H1 (cell line): ENCODE measurements around the gene FAM8A1. TPM values are rescaled to one million over a fixed set of nuclear protein-coding genes. Genes with fewer than 3 reads are reported as not detected.

Source experiments
- CTCF ChIA-PET: fragments of 300-600 bp; sonication (Branson Sonifier 250); formaldehyde crosslinking; loops from one replicate; lab custom pipeline; 2021; ENCODE audit not compliant: partially characterized antibody; lab: Charles Lee
- POLR2A ChIA-PET: fragments of 300-600 bp; sonication (Branson Sonifier 250); formaldehyde crosslinking; loops from one replicate; lab custom pipeline; 2021; ENCODE audit warnings: inconsistent platforms; ENCODE audit not compliant: partially characterized antibody; lab: Charles Lee
- DNase-seq, 2 experiments: peaks; one replicate each; pipeline versions ENCODE4 v3.0.0 to v3.0.0-alpha.2; 2010 to 2022; ENCODE audit warnings: low spot score in 2 of 2, low read depth in 1 of 2, mixed read lengths in 1 of 2
- FAIRE-seq: peaks from 2 replicates; lab custom pipeline; 2011; peaks lifted over from hg19 to GRCh38; lab: Jason Lieb, UNC
- H2AFZ ChIP-seq: 2 replicates; pipeline ENCODE4 v1.8.1; 2012; ENCODE audit warnings: low read length, inconsistent platforms
- H2AK5ac ChIP-seq: 2 replicates; pipeline ENCODE4 v1.6.1; 2013; ENCODE audit warnings: low read depth, low read length
- H2BK120ac ChIP-seq: replicated peaks from 2 replicates; pipeline ENCODE3; 2013; ENCODE audit warnings: low read depth, low read length, inconsistent platforms
- H2BK12ac ChIP-seq: 2 replicates; pipeline ENCODE4 v1.6.1; 2013; ENCODE audit warnings: low read depth, low read length
- H2BK15ac ChIP-seq: 2 replicates; pipeline ENCODE4 v1.6.1; 2013; ENCODE audit warnings: low read length
- H2BK20ac ChIP-seq: 2 replicates; pipeline ENCODE4 v1.6.1; 2013; ENCODE audit warnings: low read length
- H2BK5ac ChIP-seq: 2 replicates; pipeline ENCODE4 v1.6.1; 2013; ENCODE audit warnings: low read depth, low read length
- H3K14ac ChIP-seq: 2 replicates; pipeline ENCODE4 v1.6.1; 2013; ENCODE audit warnings: inconsistent platforms; ENCODE audit not compliant: insufficient read length
- H3K18ac ChIP-seq: 2 replicates; pipeline ENCODE4 v1.6.1; 2013; ENCODE audit warnings: low read length; ENCODE audit errors: extremely low read depth
- H3K23ac ChIP-seq: 2 replicates; pipeline ENCODE4 v1.6.1; 2013; ENCODE audit warnings: inconsistent platforms; ENCODE audit not compliant: insufficient read length
- H3K23me2 ChIP-seq: 2 replicates; pipeline ENCODE4 v1.6.1; 2013; ENCODE audit warnings: low read depth, low read length
- H3K27ac ChIP-seq: 2 replicates; pipeline ENCODE4 v1.6.1; 2011; ENCODE audit warnings: low read depth, low read length, inconsistent platforms
- H3K27me3 ChIP-seq, 4 experiments: replicated peaks in 1 of 4; 1 replicate in 1 of 4; 2 replicates in 3 of 4; pipeline versions ENCODE4 v1.6.1 to v1.8.1; 2011 to 2013; ENCODE audit warnings: low read length in 3 of 4, mild to moderate bottlenecking in 3 of 4, inconsistent platforms in 2 of 4, mixed read lengths in 2 of 4, moderate library complexity in 1 of 4; ENCODE audit not compliant: control insufficient read depth in 3 of 4, insufficient read depth in 3 of 4; ENCODE audit errors: extremely low read depth in 1 of 4
- H3K36me3 ChIP-seq, 4 experiments: 2 replicates each; pipeline versions ENCODE4 v1.6.1 to v1.8.1; 2011 to 2013; ENCODE audit warnings: mild to moderate bottlenecking in 4 of 4, low read length in 3 of 4, moderate library complexity in 2 of 4, control low read depth in 1 of 4, inconsistent platforms in 1 of 4; ENCODE audit not compliant: insufficient read depth in 4 of 4, control insufficient read depth in 2 of 4
- H3K4ac ChIP-seq: replicated peaks from 2 replicates; pipeline ENCODE3; 2013; ENCODE audit warnings: low read length, low read depth, mixed read lengths, inconsistent platforms; ENCODE audit not compliant: insufficient read length
- H3K4me1 ChIP-seq, 4 experiments: replicated peaks in 1 of 4; 1 replicate in 1 of 4; 2 replicates in 3 of 4; pipeline versions ENCODE4 v1.6.1 to v1.8.1; 2011 to 2013; ENCODE audit warnings: low read length in 3 of 4, inconsistent platforms in 2 of 4, mixed read lengths in 1 of 4; ENCODE audit not compliant: insufficient read depth in 4 of 4, control insufficient read depth in 3 of 4
- H3K4me2 ChIP-seq, 2 experiments: 2 replicates each; pipeline versions ENCODE4 v1.6.1 to v1.8.1; 2011 to 2013; ENCODE audit warnings: low read depth in 2 of 2, low read length in 2 of 2, control low read depth in 1 of 2, inconsistent platforms in 1 of 2, mild to moderate bottlenecking in 1 of 2; ENCODE audit not compliant: insufficient read depth in 1 of 2
- H3K4me3 ChIP-seq, 4 experiments: fragments of 200-600, 300-600 bp in 1 of 4; sonication (generic), shearing (Covaris generic), sonication (Bioruptor Twin) in 1 of 4; 2 replicates each; pipeline versions ENCODE4 v1.5.1 to v1.8.1; 2011 to 2016; ENCODE audit warnings: low read length in 4 of 4, low read depth in 3 of 4, control low read depth in 2 of 4, inconsistent platforms in 2 of 4, mild to moderate bottlenecking in 2 of 4, mixed read lengths in 1 of 4, moderate library complexity in 1 of 4; ENCODE audit not compliant: insufficient read depth in 2 of 4; ENCODE audit errors: extremely low read depth in 1 of 4
- H3K56ac ChIP-seq: replicated peaks from 2 replicates; pipeline ENCODE3; 2013; ENCODE audit warnings: low read depth, mild to moderate bottlenecking, mixed read lengths, low read length, inconsistent platforms; ENCODE audit not compliant: insufficient read length
- H3K79me1 ChIP-seq: 2 replicates; pipeline ENCODE4 v1.6.1; 2013; ENCODE audit warnings: low read depth, low read length, control low read depth
- H3K79me2 ChIP-seq, 2 experiments: 2 replicates each; pipeline versions ENCODE4 v1.6.1 to v1.8.1; 2012 to 2013; ENCODE audit warnings: low read length in 2 of 2, mild to moderate bottlenecking in 2 of 2, inconsistent platforms in 1 of 2; ENCODE audit not compliant: insufficient read depth in 2 of 2, control insufficient read depth in 1 of 2
- H3K9ac ChIP-seq, 4 experiments: replicated peaks in 1 of 4; 1 replicate in 1 of 4; 2 replicates in 3 of 4; pipeline versions ENCODE4 v1.6.1 to v1.8.1; 2011 to 2013; ENCODE audit warnings: low read depth in 3 of 4, low read length in 3 of 4, control low read depth in 2 of 4, mild to moderate bottlenecking in 2 of 4, moderate library complexity in 2 of 4, inconsistent platforms in 1 of 4; ENCODE audit errors: extremely low read depth in 1 of 4
- H3K9me3 ChIP-seq, 2 experiments: 2 replicates each; pipeline versions ENCODE4 v1.6.1 to v1.8.1; 2012 to 2013; ENCODE audit warnings: mild to moderate bottlenecking in 2 of 2, moderate library complexity in 2 of 2, control low read depth in 1 of 2, inconsistent platforms in 1 of 2, low read depth in 1 of 2, low read length in 1 of 2, mixed read lengths in 1 of 2; ENCODE audit not compliant: insufficient read depth in 2 of 2
- H4K20me1 ChIP-seq, 2 experiments: replicated peaks in 1 of 2; 2 replicates each; pipeline versions ENCODE3 to v1.8.1; 2011 to 2013; ENCODE audit warnings: inconsistent platforms in 2 of 2, low read length in 2 of 2, mild to moderate bottlenecking in 1 of 2; ENCODE audit not compliant: insufficient read depth in 2 of 2, control insufficient read depth in 1 of 2
- H4K5ac ChIP-seq: 2 replicates; pipeline ENCODE4 v1.6.1; 2013; ENCODE audit warnings: low read length, low read depth, mixed read lengths, inconsistent platforms; ENCODE audit not compliant: insufficient read length
- H4K8ac ChIP-seq: 2 replicates; pipeline ENCODE4 v1.8.0; 2013; ENCODE audit warnings: mild to moderate bottlenecking, moderate library complexity, low read length, inconsistent platforms; ENCODE audit not compliant: insufficient read depth; ENCODE audit errors: extremely low read depth
- H4K91ac ChIP-seq: replicated peaks from 2 replicates; pipeline ENCODE3; 2013; ENCODE audit warnings: low read length, mixed read lengths, inconsistent platforms; ENCODE audit not compliant: insufficient read length
- ASH2L ChIP-seq: fragments of 200-600, 300-600 bp; sonication (generic); IDR thresholded peaks from one replicate; pipeline ENCODE4 v1.7.1; 2017; ENCODE audit warnings: low read length
- EZH2 ChIP-seq: fragments of 200-600 bp; sonication (generic); IDR thresholded peaks from 2 replicates; pipeline ENCODE4 v1.7.1; 2012; ENCODE audit warnings: low read depth, mild to moderate bottlenecking, moderate library complexity, low read length, inconsistent platforms; ENCODE audit not compliant: severe bottlenecking
- FOSL1 ChIP-seq: IDR thresholded peaks from 2 replicates; pipeline ENCODE4 v1.6.1; 2011; ENCODE audit warnings: mild to moderate bottlenecking, low read depth, low read length, moderate library complexity; ENCODE audit not compliant: insufficient read depth
- GABPA ChIP-seq: IDR thresholded peaks from 2 replicates; pipeline ENCODE4 v1.6.1; 2011; ENCODE audit warnings: mild to moderate bottlenecking, low read length, moderate library complexity, borderline replicate concordance; ENCODE audit not compliant: insufficient read depth
- NANOG ChIP-seq: IDR thresholded peaks from 2 replicates; pipeline ENCODE4 v1.6.1; 2011; ENCODE audit warnings: low read length, low read depth, mild to moderate bottlenecking, inconsistent platforms; ENCODE audit not compliant: insufficient read depth, poor library complexity, severe bottlenecking
- RNF2 ChIP-seq: fragments of 200-900, 300-1000 bp; sonication (generic); IDR thresholded peaks from 2 replicates; pipeline ENCODE4 v1.7.1; 2016; ENCODE audit warnings: borderline replicate concordance, low read depth, mild to moderate bottlenecking, antibody characterized with exemption, low read length; ENCODE audit not compliant: poor library complexity, severe bottlenecking; ENCODE audit errors: missing control alignments
- SP2 ChIP-seq: IDR thresholded peaks from 2 replicates; pipeline ENCODE4 v1.6.1; 2012; ENCODE audit warnings: mild to moderate bottlenecking, low read length, inconsistent platforms
- SRF ChIP-seq: IDR thresholded peaks from 2 replicates; pipeline ENCODE4 v1.6.1; 2011; ENCODE audit warnings: mild to moderate bottlenecking, low read depth, low read length, moderate library complexity
- ZNF274 ChIP-seq: IDR thresholded peaks from 2 replicates; pipeline ENCODE4 v1.7.0; 2012; ENCODE audit warnings: low read length, borderline replicate concordance; ENCODE audit errors: extremely low read depth
- WGBS, 2 experiments: shearing (Covaris generic) in 1 of 2; methylation state at CpG; one replicate each; pipeline versions ENCODE4 v1.1.6 to v1.1.7; 2013 to 2015; ENCODE audit warnings: low lambda C conversion rate in 2 of 2, mixed read lengths in 2 of 2, inconsistent platforms in 1 of 2, low coverage in 1 of 2, missing lambda C conversion rate in 1 of 2; ENCODE audit not compliant: insufficient replicate concordance in 2 of 2, insufficient coverage in 1 of 2, insufficient read length in 1 of 2; ENCODE audit errors: extremely low coverage in 1 of 2, missing lambda C conversion rate in 1 of 2; 5-methylcytosine and 5-hydroxymethylcytosine counted together
- polyA plus RNA-seq, 7 experiments: library from polyadenylated mRNA; depleted of rRNA in 3 of 7; stranded (reverse) in 5 of 7; unstranded in 2 of 7; fragments of >200 nt in 5 of 7; fragments of 200-250 nt in 2 of 7; gene quantifications; 1 replicate in 5 of 7; 2 replicates in 1 of 7; 4 replicates in 1 of 7; pipeline versions ENCODE4 v1.2.1 to v1.2.3, GENCODE V29; 2011 to 2013; ENCODE audit warnings: missing spikeins in 2 of 7, mixed read lengths in 2 of 7
- total RNA-seq: library from RNA; stranded (reverse); fragmentation: NEBNext Ultra II Directional; extraction: Animal tissue kit (Norgen Biotek cat#: 25700); gene quantifications from 2 replicates; pipeline ENCODE4 v1.2.1, GENCODE V29; 2021

The FAM8A1 gene
- total and polyA plus RNA-seq, 2 of the 8 experiments (the other 6 are each of a cell fraction or from before 2014, with no cell fraction given): 3.4 to 9.2 TPM

DNA sequence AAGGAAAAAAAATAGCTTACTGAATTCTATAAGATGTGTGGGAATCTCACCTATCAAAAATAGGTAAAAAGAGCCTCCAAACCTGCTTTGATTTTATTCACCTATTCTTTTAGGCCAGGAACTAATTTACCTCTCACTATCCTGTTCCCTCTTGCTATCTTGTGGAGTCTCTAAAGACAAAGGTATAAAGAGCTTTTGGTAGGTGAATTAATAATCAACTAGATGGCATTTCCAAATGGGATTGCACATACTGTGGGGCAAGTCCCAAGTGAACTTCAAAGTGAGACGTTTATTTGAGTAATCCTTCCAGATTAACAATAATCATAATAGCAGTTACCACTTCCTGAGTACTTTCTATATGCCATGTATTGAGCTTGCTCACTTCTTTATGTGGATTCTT, 2.8 kb downstream of the FAM8A1 start:
- H3K4ac ChIP-seq: no peak overlapping the region
- H3K18ac ChIP-seq: no peak overlapping the region
- no peak overlapping the region for H3K14ac ChIP-seq
- H2BK15ac ChIP-seq: no peak overlapping the region
- 75% methylated on average over 1 of the region's 1 CpG; no CpG with 5 or more reads in 1 of the 2 experiments for WGBS, 2 experiments
- FAIRE-seq (no peak), DNase-seq (no peak)
- no peak overlapping the region for H2BK20ac ChIP-seq
- peaks cover 0 to 9% (median 0%) of the 10 kb centered on the region in 4 experiments; a peak in 2 of 8 replicates for H3K36me3 ChIP-seq
- no peak overlapping the region for H3K23ac ChIP-seq
- ChIA-PET CTCF (interaction anchor here (0.9 to 1.6 kb wide), 3 partner anchors 14 to 24 kb away, joined by 3 to 5 read pairs (median 3); no protein-coding TSS in a partner anchor), POLR2A (interaction anchor here (0.9 to 1.9 kb wide), 2 partner anchors 9 to 14 kb away, joined by 3 to 5 read pairs; no protein-coding TSS in a partner anchor)
- H3K4me3 ChIP-seq: no peak overlapping the region
- H3K56ac ChIP-seq: no peak overlapping the region
- peaks cover 6% of the 10 kb centered on the region; the same call in 1 of the 2 replicates for H3K23me2 ChIP-seq
- no peak overlapping the region for H2BK5ac ChIP-seq
- no peaks in the 10 kb centered on the region for H4K20me1 ChIP-seq
- no peak overlapping the region for H2BK120ac ChIP-seq
- H3K27me3 ChIP-seq: no peaks in the 10 kb centered on the region
- H3K79me1 ChIP-seq: no peaks in the 10 kb centered on the region
- no peak overlapping the region for H4K8ac ChIP-seq
- H4K5ac ChIP-seq: no peak overlapping the region
- H3K9ac ChIP-seq: no peak overlapping the region
- H4K91ac ChIP-seq: no peak overlapping the region
- no peak overlapping the region for H3K27ac ChIP-seq
- no peaks in the 10 kb centered on the region for H3K79me2 ChIP-seq
- H2BK12ac ChIP-seq: no peak overlapping the region
- H3K4me1 ChIP-seq: 0 out of 7 replicates have a peak, but pooled peaks cover 0 to 4% (median under 1%) of the 10 kb centered on the region in 4 experiments
- H3K9me3 ChIP-seq: no peaks in the 10 kb centered on the region
- H2AK5ac ChIP-seq: no peak overlapping the region
- H2AFZ ChIP-seq: no peak overlapping the region
- no peak overlapping the region for H3K4me2 ChIP-seq
- TF ChIP-seq RNF2: no peak
- TF ChIP-seq ZNF274: no peak
- no peak for TF ChIP-seq SP2
- no peak for TF ChIP-seq NANOG
- no peak for TF ChIP-seq SRF
- no peak for TF ChIP-seq GABPA
- no peak for TF ChIP-seq EZH2
- no peak for TF ChIP-seq ASH2L
- no peak for TF ChIP-seq FOSL1
